ENCODE measurements around the gene DHX9.

- no peak for TF ChIP-seq SPI1 (IDR thresholded peaks at IDR 0.05; ENCODE audit: low read depth, low read length)
- no peak for TF ChIP-seq POLR2AphosphoS5 (IDR thresholded peaks at IDR 0.05; ENCODE audit: low read depth, low read length)
Measured at GRCh38 chr1:182877331-182877730, 38.2 kb downstream of the DHX9 start.
